Natural killer cell (primary cell): ENCODE measurements around the gene AKAP5. TPM values are rescaled to one million over a fixed set of nuclear protein-coding genes. Genes with fewer than 3 reads are reported as not detected.
A peak's percentile ranks its signal among the peaks of the same experiment; 100 is the strongest.

Experiments used
- ATAC-seq, 3 donors: fragments of 150-1000 bp in 2 of 3; fragments of 200-7000 bp in 1 of 3; cut with Tn5 transposase; 1 replicate in 1 of 3; 2 replicates in 2 of 3; pipeline ENCODE4 v1.10.0; 2021; ENCODE audit warnings: mild to moderate bottlenecking in 2 of 3, moderate library complexity in 2 of 3
- DNase-seq, 2 donors: peaks; one replicate each; pipeline versions ENCODE4 v3.0.0 to v3.0.0-alpha.2; 2013 to 2021; ENCODE audit warnings: mixed read lengths in 1 of 2
- H3K27ac ChIP-seq: one replicate; pipeline ENCODE4 v1.5.1; 2013; ENCODE audit warnings: mild to moderate bottlenecking, low read length
- H3K27me3 ChIP-seq: one replicate; pipeline ENCODE4 v1.6.1; 2013; ENCODE audit warnings: low read length; ENCODE audit not compliant: control insufficient read depth, insufficient read depth
- H3K36me3 ChIP-seq: one replicate; pipeline ENCODE4 v1.6.1; 2013; ENCODE audit warnings: low read length; ENCODE audit not compliant: control insufficient read depth, insufficient read depth
- H3K4me1 ChIP-seq: one replicate; pipeline ENCODE4 v1.6.1; 2013; ENCODE audit warnings: low read length; ENCODE audit not compliant: control insufficient read depth, insufficient read depth
- H3K4me3 ChIP-seq: one replicate; pipeline ENCODE4 v1.5.1; 2013; ENCODE audit warnings: low read length
- H3K9me3 ChIP-seq: one replicate; pipeline ENCODE4 v1.6.1; 2013; ENCODE audit warnings: low read length; ENCODE audit not compliant: control insufficient read depth, insufficient read depth
- H3K27ac Mint-ChIP-seq, 2 donors: one replicate each; pipeline ENCODE4 v1.8.0; 2022; ENCODE audit warnings: mild to moderate bottlenecking in 2 of 2, mixed read lengths in 2 of 2, moderate library complexity in 1 of 2
- H3K27me3 Mint-ChIP-seq, 2 donors: one replicate each; pipeline ENCODE4 v1.8.0; 2022; ENCODE audit warnings: low read depth in 2 of 2, mixed read lengths in 2 of 2
- H3K36me3 Mint-ChIP-seq: one replicate; pipeline ENCODE4 v1.8.0; 2022; ENCODE audit warnings: mixed read lengths
- H3K4me1 Mint-ChIP-seq, 2 donors: one replicate each; pipeline ENCODE4 v1.8.0; 2022; ENCODE audit warnings: mixed read lengths in 2 of 2
- H3K4me3 Mint-ChIP-seq: one replicate; pipeline ENCODE4 v1.8.0; 2022; ENCODE audit warnings: mild to moderate bottlenecking, moderate library complexity, mixed read lengths
- H3K9me3 Mint-ChIP-seq, 2 donors: one replicate each; pipeline ENCODE4 v1.8.0; 2022; ENCODE audit warnings: mixed read lengths in 2 of 2
- WGBS: methylation state at CpG from one replicate; pipeline ENCODE4 v1.1.7; 2013; ENCODE audit warnings: missing lambda C conversion rate; ENCODE audit not compliant: insufficient coverage; 5-methylcytosine and 5-hydroxymethylcytosine counted together
- intact Hi-C: fragments of 100-400 bp; cut with micrococcal nuclease; formaldehyde crosslinking; loops from one replicate; pipeline ENCODE4 v1.14.2; 2022
- total RNA-seq, 4 donors: library from RNA; stranded (reverse); fragments of 120-200 nt in 1 of 4; gene quantifications; one replicate each; pipeline versions ENCODE4 v1.2.3 to v1.2.4, GENCODE V29; 2013 to 2022
- TF ChIP-seq, protein P1 (sequence below): fragments of 200-600 bp; IDR thresholded peaks from one replicate; pipeline ENCODE4 v1.8.0; 2022; ENCODE audit warnings: antibody characterized with exemption

Gene AKAP5
- total RNA-seq, 3 donors from 2014 or later (not counting 1 experiment from before 2014, with no cell fraction given): 11.1 to 16.3 (median 12.0) TPM

DNA sequence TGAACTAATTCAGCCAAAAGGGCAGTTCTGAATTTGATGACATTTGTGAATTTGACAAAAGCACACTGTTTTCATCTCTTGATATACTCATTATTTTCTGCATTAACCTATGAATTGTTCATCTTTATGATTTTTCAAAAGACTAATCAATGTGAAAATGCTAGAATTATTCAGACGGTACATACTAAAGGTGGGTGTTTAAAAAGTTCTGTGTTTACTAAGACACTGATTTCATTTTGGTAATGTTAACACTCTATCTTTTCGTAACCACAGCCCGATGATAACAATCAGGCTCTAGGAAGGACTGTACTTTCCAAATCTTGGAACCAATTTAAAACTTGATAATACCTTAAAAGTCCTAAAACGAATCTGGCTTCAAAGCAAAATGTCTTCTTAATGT is 9.4 kb downstream of the AKAP5 start:
- TF ChIP-seq, protein P1, sequence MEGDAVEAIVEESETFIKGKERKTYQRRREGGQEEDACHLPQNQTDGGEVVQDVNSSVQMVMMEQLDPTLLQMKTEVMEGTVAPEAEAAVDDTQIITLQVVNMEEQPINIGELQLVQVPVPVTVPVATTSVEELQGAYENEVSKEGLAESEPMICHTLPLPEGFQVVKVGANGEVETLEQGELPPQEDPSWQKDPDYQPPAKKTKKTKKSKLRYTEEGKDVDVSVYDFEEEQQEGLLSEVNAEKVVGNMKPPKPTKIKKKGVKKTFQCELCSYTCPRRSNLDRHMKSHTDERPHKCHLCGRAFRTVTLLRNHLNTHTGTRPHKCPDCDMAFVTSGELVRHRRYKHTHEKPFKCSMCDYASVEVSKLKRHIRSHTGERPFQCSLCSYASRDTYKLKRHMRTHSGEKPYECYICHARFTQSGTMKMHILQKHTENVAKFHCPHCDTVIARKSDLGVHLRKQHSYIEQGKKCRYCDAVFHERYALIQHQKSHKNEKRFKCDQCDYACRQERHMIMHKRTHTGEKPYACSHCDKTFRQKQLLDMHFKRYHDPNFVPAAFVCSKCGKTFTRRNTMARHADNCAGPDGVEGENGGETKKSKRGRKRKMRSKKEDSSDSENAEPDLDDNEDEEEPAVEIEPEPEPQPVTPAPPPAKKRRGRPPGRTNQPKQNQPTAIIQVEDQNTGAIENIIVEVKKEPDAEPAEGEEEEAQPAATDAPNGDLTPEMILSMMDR: no peak
- Mint-ChIP-seq H3K4me1 (peaks cover 9 to 12% of the 10 kb centered on the region in 2 donors), H3K27ac (no peak overlapping the region), H3K9me3 (no peaks in the 10 kb centered on the region), H3K36me3 (no peaks in the 10 kb centered on the region), H3K27me3 (no peaks in the 10 kb centered on the region), H3K4me3 (no peak overlapping the region)
- WGBS: 83% methylated on average over 3 of the region's 4 CpGs
- Histone ChIP-seq H3K27me3 (no peaks in the 10 kb centered on the region), H3K9me3 (no peaks in the 10 kb centered on the region), H3K4me3 (no peak overlapping the region), H3K27ac (no peak overlapping the region), H3K4me1 (no peaks in the 10 kb centered on the region), H3K36me3 (peaks cover 10% of the 10 kb centered on the region)
- intact Hi-C loops: no loop called here
- ATAC-seq (no peak), DNase-seq (no peak)

GRCh38 chr14:64475585-64476273 is 10.4 kb downstream of the AKAP5 start:
- Mint-ChIP-seq H3K27me3 (no peaks in the 10 kb centered on the region), H3K9me3 (no peaks in the 10 kb centered on the region), H3K27ac (peak overlapping the region in 1 of 2 donors; percentile 37), H3K4me1 (peaks cover 7 to 10% of the 10 kb centered on the region in 2 donors), H3K4me3 (no peak overlapping the region), H3K36me3 (no peaks in the 10 kb centered on the region)
- no peak for DNase-seq
- ATAC-seq: no peak
- no peak overlapping the region for H3K4me3 ChIP-seq
- no peaks in the 10 kb centered on the region for H3K27me3 ChIP-seq
- 92% methylated on average over 3 of the region's 8 CpGs for WGBS
- TF ChIP-seq, protein P1: no peak
- peaks cover 10% of the 10 kb centered on the region for H3K36me3 ChIP-seq
- no peak overlapping the region for H3K27ac ChIP-seq
- H3K4me1 ChIP-seq: no peaks in the 10 kb centered on the region
- intact Hi-C loops: no loop called here
- H3K9me3 ChIP-seq: no peaks in the 10 kb centered on the region

- Mint-ChIP-seq H3K4me1 (peaks cover 4 to 8% of the 10 kb centered on the region in 2 donors), H3K4me3 (no peak overlapping the region), H3K27me3 (no peaks in the 10 kb centered on the region), H3K9me3 (no peaks in the 10 kb centered on the region), H3K27ac (no peak overlapping the region), H3K36me3 (no peaks in the 10 kb centered on the region)
- H3K27me3 ChIP-seq: no peaks in the 10 kb centered on the region
- DNase-seq (no peak), ATAC-seq (no peak)
- H3K27ac ChIP-seq: no peak overlapping the region
- no peak overlapping the region for H3K4me3 ChIP-seq
- H3K9me3 ChIP-seq: no peaks in the 10 kb centered on the region
- H3K4me1 ChIP-seq: no peaks in the 10 kb centered on the region
- intact Hi-C loops: no loop called here
- TF ChIP-seq, protein P1: no peak
- H3K36me3 ChIP-seq: peaks cover 8% of the 10 kb centered on the region
- WGBS: 97% methylated on average over 8 of the region's 8 CpGs
Observed at GRCh38 chr14:64476438-64476837, 11.1 kb downstream of the AKAP5 start.
